Retinal pigment epithelial cell (primary cell): ENCODE measurements around the gene CEP70.

Source experiments
- DNase-seq: peaks from one replicate; pipeline ENCODE4 v3.0.0-alpha.2; 2010; ENCODE audit warnings: low read depth
- H3K4me3 ChIP-seq: 2 replicates; pipeline ENCODE4 v1.5.1; 2011; ENCODE audit warnings: mild to moderate bottlenecking, low read length, control low read depth, moderate library complexity
- CTCF ChIP-seq: conservative IDR thresholded peaks from 2 replicates; pipeline ENCODE4 v1.5.1; 2011; ENCODE audit warnings: low read depth, low read length, control low read depth, inconsistent platforms

CEP70 gene

DNA sequence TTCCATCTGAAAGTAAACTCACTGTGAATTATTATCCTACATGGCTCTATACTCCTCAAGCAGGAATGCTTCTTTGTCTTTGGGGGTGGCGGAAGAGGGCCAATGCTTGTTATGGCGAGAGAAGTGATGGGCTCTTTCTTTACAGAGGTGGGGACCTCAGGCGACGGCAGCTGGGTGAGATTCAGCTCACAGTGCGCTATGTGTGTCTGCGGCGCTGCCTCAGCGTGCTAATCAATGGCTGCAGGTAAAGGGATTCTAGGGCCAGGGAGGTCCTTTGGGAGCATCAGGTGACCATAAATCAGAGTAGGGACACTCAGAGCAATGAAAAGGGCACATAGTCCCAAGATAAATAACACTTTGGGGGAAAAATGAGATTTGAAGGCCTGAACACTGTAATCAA is 120.7 kb downstream of the CEP70 start:
- H3K4me3 ChIP-seq: no peak overlapping the region
- DNase-seq: no peak
- TF ChIP-seq CTCF: no peak

DNA sequence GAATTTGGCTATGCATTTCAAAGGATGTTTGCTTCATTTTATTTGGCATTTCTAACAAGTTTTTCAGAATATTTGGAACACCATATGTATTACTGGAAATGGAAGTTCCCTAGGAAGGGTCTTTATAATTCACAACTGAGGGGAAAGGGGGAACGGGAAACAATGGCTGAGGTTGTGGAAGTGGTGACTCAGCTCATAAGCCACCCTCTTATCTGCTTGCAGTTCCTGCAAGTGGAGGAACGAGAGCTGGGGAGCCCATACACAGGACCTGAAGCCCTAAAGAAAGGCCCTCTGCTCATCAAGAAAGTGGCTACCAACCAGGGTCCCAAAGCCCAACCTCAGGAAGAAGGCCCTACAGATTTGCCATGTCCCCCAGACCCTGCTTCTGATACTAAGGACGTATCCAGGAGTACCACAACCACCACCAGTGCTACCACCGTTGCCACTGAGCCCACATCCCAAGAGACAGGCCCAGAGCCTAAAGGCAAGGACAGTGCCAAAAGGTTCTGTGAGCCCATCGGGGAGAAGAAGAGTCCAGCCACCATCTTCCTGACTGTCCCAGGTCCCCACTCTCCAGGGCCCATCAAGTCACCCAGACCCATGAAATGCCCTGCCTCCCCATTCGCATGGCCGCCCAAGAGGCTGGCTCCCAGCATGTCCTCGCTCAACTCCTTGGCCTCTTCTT is 121.8 kb downstream of the CEP70 start:
- H3K4me3 ChIP-seq: no peak overlapping the region
- no peak for TF ChIP-seq CTCF
- DNase-seq: no peak

DNA sequence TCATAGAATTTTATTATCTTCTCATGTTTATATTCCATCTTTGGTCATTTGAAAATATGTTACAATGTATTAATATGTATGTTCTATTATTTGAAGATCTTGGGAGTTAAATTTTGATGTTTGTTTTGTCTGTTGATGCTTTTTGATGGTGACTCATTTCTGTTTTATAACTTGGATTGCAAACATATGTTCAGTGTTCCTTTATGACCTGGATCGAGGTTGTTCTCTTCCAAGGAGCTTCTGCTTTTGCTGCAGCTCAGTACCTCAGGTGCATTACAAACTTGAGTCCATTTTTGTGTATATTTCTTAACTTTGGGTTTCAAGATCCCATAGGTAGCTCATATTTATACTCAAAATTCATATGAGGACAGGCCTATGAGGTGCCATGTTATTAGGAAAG is 122.6 kb downstream of the CEP70 start:
- no peak for DNase-seq
- no peak overlapping the region for H3K4me3 ChIP-seq
- TF ChIP-seq CTCF: no peak

DNA sequence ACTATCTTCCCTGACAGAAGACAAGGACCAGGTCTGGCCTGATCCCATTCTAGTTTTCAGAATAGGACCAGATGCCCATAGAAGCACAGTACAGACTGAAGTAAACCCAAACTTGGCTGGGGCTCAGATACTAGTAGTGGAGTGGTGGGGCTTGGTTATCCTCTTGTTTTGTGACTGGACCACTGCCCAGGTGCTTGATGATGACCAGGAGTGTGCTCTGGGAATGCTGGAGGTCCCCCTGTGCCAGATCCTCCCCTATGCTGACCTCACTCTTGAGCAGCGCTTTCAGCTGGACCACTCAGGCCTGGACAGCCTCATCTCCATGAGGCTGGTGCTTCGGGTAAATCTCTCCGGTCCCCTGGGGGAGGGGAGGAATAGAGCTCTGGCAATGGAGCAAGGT is 123.4 kb downstream of the CEP70 start:
- no peak for TF ChIP-seq CTCF
- DNase-seq: no peak
- H3K4me3 ChIP-seq: no peak overlapping the region

DNA sequence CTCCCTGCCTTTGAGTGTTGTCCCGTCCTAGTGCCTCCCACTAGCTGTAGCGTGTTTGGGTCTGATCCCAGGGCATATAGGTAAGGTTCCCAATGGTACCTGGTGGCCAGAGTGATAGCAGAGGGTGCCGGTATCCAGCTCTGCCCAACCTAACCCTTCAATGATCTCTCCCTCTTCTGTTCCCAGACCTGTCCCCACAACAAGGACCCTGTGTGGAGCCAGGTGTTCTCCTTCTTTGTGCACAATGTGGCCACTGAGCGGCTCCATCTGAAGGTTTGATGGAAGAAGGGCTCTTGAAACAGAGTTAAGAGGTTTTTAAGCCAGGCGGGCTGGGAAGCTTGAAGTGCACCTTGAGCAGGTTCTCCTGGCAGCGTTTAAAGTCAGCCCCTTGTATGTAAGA is 124.2 kb downstream of the CEP70 start:
- TF ChIP-seq CTCF: no peak
- no peak for DNase-seq
- H3K4me3 ChIP-seq: no peak overlapping the region

- H3K4me3 ChIP-seq: no peak overlapping the region
- TF ChIP-seq CTCF: no peak
- peak; percentile 64 for DNase-seq
Measured at GRCh38 chr3:138468886-138469285, 125.2 kb downstream of the CEP70 start.

GRCh38 chr3:138468451-138468850 is 125.6 kb downstream of the CEP70 start:
- no peak for TF ChIP-seq CTCF
- no peak for DNase-seq
- H3K4me3 ChIP-seq: no peak overlapping the region
